IPS-15b (cell line): Measurements from ENCODE around the gene AQR.
"Not testable (repeated sequence)": the region's sequence is repeated elsewhere in the genome, so short reads cannot be mapped to it uniquely, and the experiment has no call there.

Experiments used
- H3K27me3 ChIP-seq: one replicate; pipeline ENCODE4 v1.6.1; 2013; ENCODE audit warnings: low read length; ENCODE audit not compliant: control insufficient read depth, insufficient read depth
- H3K36me3 ChIP-seq: one replicate; pipeline ENCODE4 v1.6.1; 2013; ENCODE audit warnings: low read length; ENCODE audit not compliant: control insufficient read depth, insufficient read depth
- H3K4me1 ChIP-seq: one replicate; pipeline ENCODE4 v1.6.1; 2013; ENCODE audit warnings: mild to moderate bottlenecking, low read length; ENCODE audit not compliant: control insufficient read depth, insufficient read depth
- H3K4me3 ChIP-seq: one replicate; pipeline ENCODE4 v1.5.1; 2013; ENCODE audit warnings: low read depth, low read length
- H3K9ac ChIP-seq: one replicate; pipeline ENCODE4 v1.6.1; 2013; ENCODE audit warnings: low read depth, mild to moderate bottlenecking, low read length
- H3K9me3 ChIP-seq: one replicate; pipeline ENCODE4 v1.6.1; 2013; ENCODE audit warnings: mild to moderate bottlenecking, low read length; ENCODE audit not compliant: control insufficient read depth, insufficient read depth

AQR gene

DNA sequence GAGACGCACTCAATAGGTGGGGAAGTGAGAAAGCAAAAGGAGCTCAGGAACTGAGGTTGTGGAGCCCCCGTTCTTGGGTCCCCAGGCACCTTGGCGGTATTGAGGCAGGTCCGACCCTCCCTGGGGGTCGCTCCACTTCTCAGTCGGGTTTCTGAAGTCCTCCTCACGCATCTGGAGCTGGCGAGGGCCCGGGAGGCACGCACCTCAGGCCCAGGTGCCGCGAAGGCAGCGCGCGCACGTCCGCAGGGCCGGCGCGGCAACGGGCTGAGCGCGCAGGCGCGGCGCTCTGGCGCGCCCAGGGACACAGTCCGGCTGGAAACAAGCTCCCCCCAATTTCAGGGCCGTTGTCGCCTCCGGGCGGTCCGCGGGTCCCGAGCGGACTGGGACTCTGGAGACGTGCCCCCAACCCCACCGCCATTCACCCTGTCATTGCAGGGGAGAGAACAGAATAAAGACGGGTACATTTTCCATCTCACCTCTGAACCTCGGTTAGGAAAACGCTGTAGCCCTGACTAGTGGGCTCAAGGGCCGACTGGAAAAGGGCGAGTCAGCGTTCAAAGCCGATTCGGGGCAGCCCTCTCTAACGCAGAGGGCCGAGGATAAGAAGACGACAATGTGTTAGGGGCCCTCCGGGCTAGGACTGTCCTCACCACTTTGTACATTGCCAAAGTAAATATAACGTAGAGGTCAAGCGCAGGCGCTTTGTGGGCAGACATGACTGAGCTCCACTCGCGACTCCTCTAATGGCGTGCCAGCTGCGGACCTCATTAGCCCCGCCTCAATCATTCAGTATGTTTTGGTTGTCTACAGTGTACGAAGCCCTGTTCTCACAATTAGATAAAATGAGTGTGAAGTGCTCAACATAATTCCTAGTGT is 18.7 kb upstream of the AQR start, which contains the start of gene ZNF770:
Gene ZNF770, minus strand, starts transcription at position 261 of the 876 bp plus-strand sequence. CDS start 4,853 bp downstream, outside the sequence.
- H3K9me3 ChIP-seq = no peaks in the 10 kb centered on the region
- H3K4me3 ChIP-seq = peak within 1 kb of the TSS; percentile 87
- H3K4me1 ChIP-seq = peaks cover 8% of the 10 kb centered on the region
- peaks cover 3% of the 10 kb centered on the region for H3K36me3 ChIP-seq
- H3K9ac ChIP-seq = peak within 1 kb of the TSS; percentile 91
- no peaks in the 10 kb centered on the region for H3K27me3 ChIP-seq

DNA sequence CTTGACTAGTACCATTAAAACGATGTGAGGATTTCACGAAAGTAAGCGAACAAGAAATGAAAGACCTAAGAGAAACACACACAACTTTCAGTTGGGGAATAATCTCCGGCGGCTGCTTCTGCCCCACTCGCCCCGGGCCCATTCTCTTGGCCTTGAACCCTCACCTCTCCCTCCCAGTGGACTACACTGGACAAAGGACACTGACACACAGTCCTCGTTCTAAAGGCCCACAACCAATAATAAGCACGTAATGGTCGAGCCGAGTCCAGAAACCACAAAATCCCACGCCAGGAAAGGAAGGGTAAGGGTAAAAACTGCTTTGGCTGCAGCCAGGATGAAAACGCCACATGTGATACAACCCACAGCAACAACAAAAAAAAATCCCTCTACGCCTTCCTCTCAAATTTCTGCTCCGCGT is 18.1 kb upstream of the AQR start:
- H3K27me3 ChIP-seq = no peaks in the 10 kb centered on the region
- H3K9me3 ChIP-seq = no peaks in the 10 kb centered on the region
- peak overlapping the region; percentile 91 for H3K9ac ChIP-seq
- peak overlapping the region; percentile 87 for H3K4me3 ChIP-seq
- H3K4me1 ChIP-seq = peaks cover 8% of the 10 kb centered on the region
- peaks cover 3% of the 10 kb centered on the region for H3K36me3 ChIP-seq

- H3K9ac ChIP-seq = peak overlapping the region; percentile 91
- no peaks in the 10 kb centered on the region for H3K27me3 ChIP-seq
- H3K4me3 ChIP-seq = peak overlapping the region; percentile 87
- peaks cover 3% of the 10 kb centered on the region for H3K36me3 ChIP-seq
- peaks cover 8% of the 10 kb centered on the region for H3K4me1 ChIP-seq
- H3K9me3 ChIP-seq = no peaks in the 10 kb centered on the region
Measured at GRCh38 chr15:34986771-34987480, 17.4 kb upstream of the AQR start.

DNA sequence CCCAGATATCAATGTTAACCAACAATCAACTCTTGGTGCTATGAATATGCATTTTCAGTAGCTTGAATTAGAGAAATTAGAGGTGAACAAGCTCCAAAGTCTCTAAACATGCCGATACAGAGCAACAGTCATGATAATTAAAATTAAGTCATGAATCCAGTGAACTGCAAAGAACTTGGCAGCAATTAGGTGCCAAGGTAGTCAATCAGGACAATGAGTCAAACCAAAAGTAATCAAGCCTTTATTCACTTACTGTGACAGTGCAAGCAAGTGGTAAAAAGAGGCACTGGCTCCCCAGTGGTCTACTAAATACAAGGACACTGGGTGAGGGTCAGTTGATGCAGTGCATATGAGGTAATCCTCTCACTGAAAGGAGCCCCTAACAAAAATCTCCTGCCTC is 16.8 kb upstream of the AQR start:
- no peaks in the 10 kb centered on the region for H3K27me3 ChIP-seq
- no peaks in the 10 kb centered on the region for H3K9me3 ChIP-seq
- H3K9ac ChIP-seq = peak overlapping the region; percentile 40
- peak overlapping the region; percentile 87 for H3K4me3 ChIP-seq
- H3K36me3 ChIP-seq = peaks cover 3% of the 10 kb centered on the region
- peaks cover 8% of the 10 kb centered on the region for H3K4me1 ChIP-seq

DNA sequence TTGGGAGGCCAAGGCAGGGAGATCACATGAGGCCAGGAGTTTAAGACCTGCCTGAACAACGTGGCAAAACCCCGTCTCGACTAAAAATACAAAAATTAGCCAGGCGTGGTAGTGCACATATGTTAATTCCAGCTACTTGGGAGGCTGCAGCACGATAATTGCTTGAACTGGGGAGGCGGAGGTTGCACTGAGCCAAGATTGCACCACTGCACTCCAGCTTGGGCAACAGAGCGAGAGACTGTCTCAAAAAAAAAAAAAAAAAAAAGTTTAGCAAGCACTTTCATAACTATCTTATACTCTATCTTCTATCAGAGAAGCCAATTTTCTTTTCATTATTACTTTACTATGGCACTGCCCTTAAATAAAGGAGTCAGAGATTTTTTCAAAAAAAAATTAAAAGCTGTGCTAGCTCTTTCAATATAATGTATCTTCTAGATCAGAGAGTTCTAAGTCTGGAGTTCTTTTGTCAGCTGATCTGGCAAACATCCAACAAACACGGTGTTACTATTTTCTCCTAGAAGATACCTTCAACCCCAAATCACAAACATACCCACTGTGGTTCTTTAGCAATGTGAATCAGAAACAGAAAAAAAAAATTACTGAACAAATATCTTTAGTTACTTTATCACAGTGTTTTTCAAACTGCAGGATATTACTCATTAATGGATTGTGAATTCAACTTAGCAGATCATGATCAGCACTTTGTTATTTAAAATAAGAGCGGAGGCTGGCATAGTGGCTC is 15.5 kb upstream of the AQR start:
- H3K9me3 ChIP-seq = no peaks in the 10 kb centered on the region
- H3K36me3 ChIP-seq = peaks cover 3% of the 10 kb centered on the region
- peaks cover 8% of the 10 kb centered on the region for H3K4me1 ChIP-seq
- H3K27me3 ChIP-seq = no peaks in the 10 kb centered on the region
- no peak overlapping the region for H3K4me3 ChIP-seq
- no peak overlapping the region for H3K9ac ChIP-seq

DNA sequence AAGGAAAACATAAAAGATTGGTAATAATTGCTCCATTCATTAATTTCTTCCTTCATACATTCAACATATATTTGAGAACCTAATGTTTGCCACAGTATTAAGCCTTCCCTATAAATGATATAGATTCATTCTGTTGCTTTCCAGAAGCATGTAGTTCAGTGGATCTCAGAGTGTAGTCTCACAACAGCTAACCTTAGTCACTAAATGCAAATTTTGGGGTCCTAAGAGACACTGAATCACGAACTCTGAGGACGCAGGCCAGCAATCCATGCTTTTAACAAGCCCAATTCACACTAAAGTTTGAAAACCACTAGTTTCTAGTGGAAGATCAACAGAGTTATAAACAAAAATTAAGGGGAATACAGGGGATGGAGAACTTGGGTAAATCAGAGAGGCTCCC is 7.2 kb upstream of the AQR start:
- H3K27me3 ChIP-seq = no peaks in the 10 kb centered on the region
- H3K9ac ChIP-seq = no peak overlapping the region
- peaks cover 4% of the 10 kb centered on the region for H3K4me1 ChIP-seq
- H3K9me3 ChIP-seq = no peaks in the 10 kb centered on the region
- no peaks in the 10 kb centered on the region for H3K36me3 ChIP-seq
- H3K4me3 ChIP-seq = no peak overlapping the region

DNA sequence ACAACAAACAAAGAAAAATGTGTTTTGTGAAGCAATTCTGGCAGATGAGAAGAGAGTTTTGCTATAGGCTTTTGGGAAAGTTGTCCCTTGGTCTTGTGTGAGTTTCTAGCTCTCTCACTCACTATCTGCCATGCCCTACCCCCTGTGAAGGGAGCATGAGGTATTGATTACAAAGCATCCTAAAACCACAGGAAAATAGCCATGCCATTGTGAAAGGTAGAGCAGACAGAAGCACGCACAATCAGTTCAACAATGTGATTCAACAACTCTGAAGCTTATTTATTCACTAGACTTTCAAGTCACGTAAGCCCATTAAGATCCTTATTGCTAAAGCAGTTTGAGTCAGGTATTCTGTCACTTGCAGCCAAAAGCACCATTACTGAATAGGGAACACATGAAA is 6.5 kb upstream of the AQR start:
- H3K9me3 ChIP-seq = no peaks in the 10 kb centered on the region
- no peak overlapping the region for H3K9ac ChIP-seq
- H3K36me3 ChIP-seq = no peaks in the 10 kb centered on the region
- H3K4me1 ChIP-seq = peaks cover 4% of the 10 kb centered on the region
- H3K4me3 ChIP-seq = no peak overlapping the region
- H3K27me3 ChIP-seq = no peaks in the 10 kb centered on the region

DNA sequence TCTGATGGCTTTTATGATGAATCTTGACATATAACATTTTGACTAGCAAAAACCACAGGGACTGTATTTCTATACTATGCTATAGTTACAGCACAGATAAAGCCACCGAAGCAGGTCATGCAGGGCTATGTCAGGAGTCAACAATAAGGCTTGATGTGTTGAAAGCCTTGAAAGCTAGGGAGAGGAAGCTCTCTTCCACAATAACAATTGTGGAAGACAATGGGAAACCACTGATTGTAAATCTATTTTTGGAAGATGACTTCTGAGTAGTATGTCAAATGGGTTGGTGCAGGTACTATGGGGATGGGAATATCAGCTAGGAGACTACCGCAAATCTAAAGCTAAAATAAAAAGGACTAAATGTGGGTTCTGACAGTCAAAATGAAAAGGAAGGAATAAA is 4.0 kb upstream of the AQR start:
- no peaks in the 10 kb centered on the region for H3K9me3 ChIP-seq
- H3K27me3 ChIP-seq = no peaks in the 10 kb centered on the region
- no peak overlapping the region for H3K4me3 ChIP-seq
- peaks cover 4% of the 10 kb centered on the region for H3K4me1 ChIP-seq
- H3K36me3 ChIP-seq = no peaks in the 10 kb centered on the region
- no peak overlapping the region for H3K9ac ChIP-seq

DNA sequence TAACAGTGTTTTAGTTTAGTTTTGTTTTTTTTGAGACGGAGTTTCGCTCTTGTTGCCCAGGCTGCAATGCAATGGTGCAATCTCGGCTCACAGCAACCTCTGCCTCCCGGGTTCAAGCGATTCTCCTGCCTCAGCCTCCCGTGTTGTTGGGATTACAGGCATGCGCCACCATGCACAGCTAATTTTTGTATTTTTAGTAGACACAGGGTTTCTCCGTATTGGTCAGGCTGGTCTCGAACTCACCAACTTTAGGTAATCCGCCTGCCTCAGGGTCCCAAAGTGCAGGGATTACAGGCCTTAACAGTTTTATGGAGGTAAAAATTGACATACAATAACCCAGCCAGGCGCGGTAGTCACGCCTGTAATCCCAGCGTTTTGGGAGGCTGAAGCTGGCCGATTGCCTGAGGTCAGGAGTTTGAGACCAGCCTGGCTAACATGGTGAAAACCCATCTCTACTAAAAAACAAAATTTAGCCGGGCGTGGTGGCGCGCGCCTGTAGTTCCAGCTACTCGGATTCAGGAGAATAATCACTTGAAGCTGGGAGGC is 629 bp upstream of the AQR start:
- not testable (repeated sequence) for H3K4me1 ChIP-seq, H3K36me3 ChIP-seq, H3K27me3 ChIP-seq, H3K9ac ChIP-seq, H3K9me3 ChIP-seq
- H3K4me3 ChIP-seq = peak overlapping the region; percentile 97

- Histone ChIP-seq H3K36me3 (peaks cover 3% of the 10 kb centered on the region), H3K9ac (no peak overlapping the region), H3K27me3 (no peaks in the 10 kb centered on the region), H3K4me1 (no peaks in the 10 kb centered on the region), H3K4me3 (no peak overlapping the region), H3K9me3 (no peaks in the 10 kb centered on the region)
Measured at GRCh38 chr15:34964277-34964676, 5.3 kb downstream of the AQR start.

- H3K4me1 ChIP-seq = no peaks in the 10 kb centered on the region
- H3K9ac ChIP-seq = no peak overlapping the region
- H3K27me3 ChIP-seq = no peaks in the 10 kb centered on the region
- peaks cover 5% of the 10 kb centered on the region for H3K36me3 ChIP-seq
- H3K4me3 ChIP-seq = no peak overlapping the region
- H3K9me3 ChIP-seq = no peaks in the 10 kb centered on the region
Measured at GRCh38 chr15:34953851-34954250, 15.7 kb downstream of the AQR start.
